Right lobe of liver (tissue), 4 donors: ENCODE measurements around the gene EXPH5.

Source experiments
- CTCF ChIP-seq, 4 donors: fragments of 200-600 bp in 3 of 4; fragments of 450-650 bp in 1 of 4; IDR thresholded peaks; one replicate each; pipeline versions ENCODE4 v1.5.1 to v1.8.0; 2016 to 2022; ENCODE audit warnings: antibody characterized with exemption in 4 of 4, mild to moderate bottlenecking in 2 of 4
- POLR2A ChIP-seq: fragments of 450-650 bp; IDR thresholded peaks from one replicate; pipeline ENCODE4 v1.6.1; 2017; ENCODE audit warnings: antibody characterized with exemption, mild to moderate bottlenecking
- donor health status: DM: no; HTN: no; CAD: no.
- donor health status: DM: no; HTN: no; CAD: no.
- donor health status: DM: no; HTN: yes; CAD: no.

DNA sequence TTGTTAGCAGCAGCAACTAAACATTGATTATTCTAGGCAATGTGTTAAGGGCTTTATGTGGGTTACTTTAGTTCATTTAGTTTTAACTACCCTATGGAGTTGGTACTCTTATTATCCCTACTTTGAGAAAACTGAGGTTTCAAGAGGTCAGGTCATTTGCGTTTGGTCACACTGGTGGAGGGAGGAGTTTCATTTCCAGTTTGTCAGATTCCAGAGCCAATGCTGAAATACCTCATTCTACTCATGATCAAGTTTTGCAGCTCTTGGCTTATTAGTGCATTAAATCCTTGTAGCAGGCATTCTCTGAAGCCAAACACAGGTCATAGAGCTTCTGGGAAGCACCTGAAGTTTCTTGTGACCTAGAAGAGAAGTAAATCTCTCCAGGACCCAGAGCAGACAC, 71.2 kb downstream of the EXPH5 start:
- no peak for TF ChIP-seq CTCF (IDR thresholded peaks at IDR 0.05)
- TF ChIP-seq POLR2A: no peak
